Smooth muscle cell (in vitro differentiated cells): ENCODE results near the gene PPP1R13B. TPM values are rescaled to one million over a fixed set of nuclear protein-coding genes. Genes with fewer than 3 reads are reported as not detected.

Experiments used
- DNase-seq: peaks from one replicate; lab custom pipeline; 2025; ENCODE audit not compliant: unreplicated experiment; lab: John Stamatoyannopoulos, UW
- H2AFZ ChIP-seq: fragments of 200-600 bp; sonication (generic); 2 replicates; pipeline ENCODE4 v1.6.0; 2016; ENCODE audit warnings: antibody characterized with exemption, low read depth, mild to moderate bottlenecking
- H3F3A ChIP-seq: fragments of 200-600 bp; sonication (generic); 2 replicates; pipeline ENCODE4 v1.6.0; 2017; ENCODE audit warnings: antibody characterized with exemption, low read depth
- H3K27ac ChIP-seq: fragments of 200-600 bp; sonication (generic); 2 replicates; pipeline ENCODE4 v1.5.1; 2016; ENCODE audit warnings: low read depth, mild to moderate bottlenecking
- H3K27me3 ChIP-seq: fragments of 200-600 bp; sonication (generic); 2 replicates; pipeline ENCODE4 v1.6.1; 2016; ENCODE audit warnings: low read depth, mild to moderate bottlenecking
- H3K36me3 ChIP-seq: fragments of 200-600 bp; sonication (generic); 2 replicates; pipeline ENCODE4 v1.5.1; 2016; ENCODE audit warnings: low read depth
- H3K4me1 ChIP-seq: fragments of 200-600 bp; sonication (generic); 2 replicates; pipeline ENCODE4 v1.5.1; 2016; ENCODE audit warnings: low read depth
- H3K4me2 ChIP-seq: fragments of 200-600 bp; sonication (generic); 2 replicates; pipeline ENCODE4 v1.6.0; 2016; ENCODE audit warnings: mild to moderate bottlenecking
- H3K4me3 ChIP-seq: fragments of 200-600 bp; sonication (generic); 2 replicates; pipeline ENCODE4 v1.5.1; 2016; ENCODE audit warnings: mild to moderate bottlenecking
- H3K79me2 ChIP-seq: fragments of 200-600 bp; sonication (generic); 2 replicates; pipeline ENCODE4 v1.6.0; 2016; ENCODE audit warnings: low read depth, mild to moderate bottlenecking
- H3K9ac ChIP-seq: fragments of 200-600 bp; sonication (generic); 2 replicates; pipeline ENCODE4 v1.6.0; 2016; ENCODE audit warnings: low read depth
- H3K9me3 ChIP-seq: fragments of 200-600 bp; sonication (generic); replicated peaks from 2 replicates; pipeline ENCODE4 v1.5.1; 2016; ENCODE audit warnings: low read depth
- H4K20me1 ChIP-seq: fragments of 200-600 bp; sonication (generic); 2 replicates; pipeline ENCODE4 v1.6.0; 2016; ENCODE audit warnings: low read depth
- WGBS: methylation state at CpG from one replicate; pipeline ENCODE4 v1.1.7; 2016; ENCODE audit warnings: low lambda C conversion rate; 5-methylcytosine and 5-hydroxymethylcytosine counted together
- polyA plus RNA-seq: library from polyadenylated mRNA; unstranded; fragments of >200 nt; fragmentation: Nextera tagmentation; extraction: Ambion mirVana; gene quantifications from 2 replicates; pipeline ENCODE4 v1.2.1, GENCODE V29; 2016
- total RNA-seq: library from RNA; depleted of rRNA; stranded (reverse); fragments of >200 nt; gene quantifications from 2 replicates; pipeline ENCODE4 v1.2.3, GENCODE V29; 2014
- TF ChIP-seq, protein P1 (sequence below): fragments of 200-600 bp; sonication (generic); IDR thresholded peaks from 2 replicates; pipeline ENCODE4 v1.5.1; 2017; ENCODE audit warnings: borderline replicate concordance, mild to moderate bottlenecking, antibody characterized with exemption; ENCODE audit not compliant: insufficient read depth, poor library complexity, severe bottlenecking

PPP1R13B gene
- total and polyA plus RNA-seq, 2 experiments from 2014 or later: 2.3 to 4.3 TPM

DNA sequence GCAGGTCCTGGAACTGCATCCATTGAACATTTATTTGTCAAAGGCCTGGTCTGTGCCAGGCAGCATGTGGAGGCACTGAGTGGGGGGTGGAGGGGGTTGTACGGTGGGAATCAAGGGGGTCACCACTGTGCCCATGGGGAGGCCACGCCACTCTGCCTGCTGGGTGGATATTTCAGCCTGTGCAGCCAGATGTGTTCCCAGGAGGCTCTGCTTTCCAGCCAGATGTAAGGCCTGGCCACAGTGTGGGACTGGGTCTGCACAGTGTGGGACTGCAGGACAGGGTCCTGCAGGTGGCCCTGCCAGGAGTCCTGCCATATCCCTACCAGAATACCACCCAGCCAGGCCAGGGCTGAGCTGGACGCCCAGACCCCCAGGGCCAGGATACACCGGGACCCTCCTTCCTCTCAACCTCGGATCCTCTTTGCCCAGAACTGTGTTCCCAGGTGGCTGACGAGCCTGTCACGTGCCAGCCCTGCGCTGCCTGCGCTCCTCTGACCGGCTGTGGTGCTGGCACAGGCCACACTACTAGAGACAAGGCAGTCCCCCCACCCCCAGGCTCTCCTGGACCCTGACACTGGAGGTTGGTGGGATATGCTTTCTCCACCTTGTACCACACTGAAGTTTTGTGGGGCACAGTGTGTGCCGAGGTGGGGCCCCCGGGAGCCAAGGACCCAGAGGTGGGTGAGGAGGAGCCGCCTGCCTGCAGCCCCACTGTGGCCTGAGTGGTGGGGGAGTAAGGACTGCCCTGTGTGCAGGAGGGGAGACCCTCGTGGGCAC lies 149.6 kb downstream of the PPP1R13B start:
- whole genome bisulfite sequencing: 96% methylated on average over 14 of the region's 14 CpGs
- H3K9me3 ChIP-seq: no peaks in the 10 kb centered on the region
- H3K4me3 ChIP-seq: no peak overlapping the region
- H2AFZ ChIP-seq: no peak overlapping the region
- peaks cover 84% of the 10 kb centered on the region for H4K20me1 ChIP-seq
- no peak overlapping the region for H3K9ac ChIP-seq
- H3K27ac ChIP-seq: no peak overlapping the region
- no peak for DNase-seq
- H3F3A ChIP-seq: peaks cover 9% of the 10 kb centered on the region
- no peak overlapping the region for H3K4me2 ChIP-seq
- no peaks in the 10 kb centered on the region for H3K36me3 ChIP-seq
- H3K4me1 ChIP-seq: no peaks in the 10 kb centered on the region
- H3K79me2 ChIP-seq: peaks cover 8% of the 10 kb centered on the region
- TF ChIP-seq, protein P1, sequence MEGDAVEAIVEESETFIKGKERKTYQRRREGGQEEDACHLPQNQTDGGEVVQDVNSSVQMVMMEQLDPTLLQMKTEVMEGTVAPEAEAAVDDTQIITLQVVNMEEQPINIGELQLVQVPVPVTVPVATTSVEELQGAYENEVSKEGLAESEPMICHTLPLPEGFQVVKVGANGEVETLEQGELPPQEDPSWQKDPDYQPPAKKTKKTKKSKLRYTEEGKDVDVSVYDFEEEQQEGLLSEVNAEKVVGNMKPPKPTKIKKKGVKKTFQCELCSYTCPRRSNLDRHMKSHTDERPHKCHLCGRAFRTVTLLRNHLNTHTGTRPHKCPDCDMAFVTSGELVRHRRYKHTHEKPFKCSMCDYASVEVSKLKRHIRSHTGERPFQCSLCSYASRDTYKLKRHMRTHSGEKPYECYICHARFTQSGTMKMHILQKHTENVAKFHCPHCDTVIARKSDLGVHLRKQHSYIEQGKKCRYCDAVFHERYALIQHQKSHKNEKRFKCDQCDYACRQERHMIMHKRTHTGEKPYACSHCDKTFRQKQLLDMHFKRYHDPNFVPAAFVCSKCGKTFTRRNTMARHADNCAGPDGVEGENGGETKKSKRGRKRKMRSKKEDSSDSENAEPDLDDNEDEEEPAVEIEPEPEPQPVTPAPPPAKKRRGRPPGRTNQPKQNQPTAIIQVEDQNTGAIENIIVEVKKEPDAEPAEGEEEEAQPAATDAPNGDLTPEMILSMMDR: no peak
- no peaks in the 10 kb centered on the region for H3K27me3 ChIP-seq

DNA sequence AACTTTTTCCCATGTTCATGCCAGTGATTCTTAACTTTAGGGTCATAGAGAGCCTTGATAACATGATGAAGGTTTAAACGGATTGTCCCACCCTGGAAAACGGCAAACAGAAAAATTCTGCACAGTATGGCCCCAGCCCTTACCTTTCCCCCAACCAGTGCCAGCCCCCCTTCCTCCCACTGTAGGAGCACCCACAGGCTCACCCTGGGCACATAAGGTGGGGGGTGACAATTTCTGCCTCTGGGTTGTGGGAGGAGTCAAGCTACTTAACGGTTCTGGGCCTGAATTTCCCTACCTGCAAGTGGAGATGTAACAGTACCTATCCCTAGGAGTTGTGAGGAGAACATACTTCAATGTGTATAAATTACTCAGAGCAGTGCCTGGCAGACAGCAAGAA lies 150.2 kb downstream of the PPP1R13B start:
- DNase-seq: no peak
- Histone ChIP-seq H3K9ac (no peak overlapping the region), H4K20me1 (peaks cover 88% of the 10 kb centered on the region), H3K4me2 (no peak overlapping the region), H3K4me3 (no peak overlapping the region), H3K4me1 (no peaks in the 10 kb centered on the region), H3K9me3 (no peaks in the 10 kb centered on the region), H3F3A (peaks cover 9% of the 10 kb centered on the region), H3K27ac (peak overlapping the region; percentile 19), H2AFZ (no peak overlapping the region), H3K36me3 (no peaks in the 10 kb centered on the region), H3K27me3 (no peaks in the 10 kb centered on the region), H3K79me2 (peaks cover 13% of the 10 kb centered on the region)
- 79% methylated on average over 3 of the region's 3 CpGs for WGBS
- TF ChIP-seq, protein P1: no peak

DNA sequence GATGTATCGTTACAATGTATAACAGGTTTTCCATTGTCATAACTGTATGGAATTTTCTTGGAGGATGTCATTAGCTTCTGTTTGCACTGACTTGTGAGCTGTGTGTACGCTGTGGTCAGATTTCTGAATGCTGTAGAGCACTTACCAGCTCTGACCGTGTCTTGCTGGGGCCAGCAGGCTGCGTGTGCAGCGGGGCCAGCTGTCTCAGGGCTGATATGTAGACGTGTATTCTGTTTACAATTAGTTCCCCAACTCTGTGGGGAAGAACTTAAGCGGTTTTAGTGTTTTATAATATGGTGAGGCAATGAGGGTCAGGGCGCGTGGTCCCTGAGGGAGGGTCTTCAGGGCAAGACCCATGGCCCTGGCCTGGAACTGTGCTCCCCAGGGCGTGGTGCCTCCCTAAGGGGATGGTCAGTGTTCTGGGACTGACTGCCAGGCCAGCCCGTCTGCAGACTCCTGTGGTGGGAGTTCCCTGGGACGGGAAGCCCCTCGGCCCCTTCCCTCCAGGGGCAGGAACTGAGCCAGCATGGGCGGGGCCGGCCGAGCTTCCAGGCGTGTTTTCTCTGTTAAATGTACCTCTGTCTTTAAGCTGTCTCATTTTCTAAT lies 150.8 kb downstream of the PPP1R13B start:
- peaks cover 9% of the 10 kb centered on the region for H3F3A ChIP-seq
- H3K9me3 ChIP-seq: no peaks in the 10 kb centered on the region
- no peaks in the 10 kb centered on the region for H3K36me3 ChIP-seq
- peaks cover 20% of the 10 kb centered on the region for H3K79me2 ChIP-seq
- H3K4me3 ChIP-seq: no peak overlapping the region
- peaks cover 88% of the 10 kb centered on the region for H4K20me1 ChIP-seq
- peak overlapping the region; percentile 19 for H3K27ac ChIP-seq
- H3K4me2 ChIP-seq: no peak overlapping the region
- no peaks in the 10 kb centered on the region for H3K4me1 ChIP-seq
- no peak overlapping the region for H2AFZ ChIP-seq
- no peak overlapping the region for H3K9ac ChIP-seq
- WGBS: 54% methylated on average over 15 of the region's 17 CpGs
- H3K27me3 ChIP-seq: no peaks in the 10 kb centered on the region
- DNase-seq: no peak
- TF ChIP-seq, protein P1: no peak
